Esophagus mucosa (tissue), 1 donor: ENCODE data around the gene DPM3. TPM values are rescaled to one million over a fixed set of nuclear protein-coding genes. Genes with fewer than 3 reads are reported as not detected.
"Not testable (repeated sequence)": the region's sequence is repeated elsewhere in the genome, so short reads cannot be mapped to it uniquely, and the experiment has no call there.

ENCODE experiments used
- ATAC-seq: fragments of 200-7000 bp; cut with Tn5 transposase; one replicate; pipeline ENCODE4 v1.9.1; 2020
- total RNA-seq: library from RNA; stranded (reverse); gene quantifications from one replicate; pipeline ENCODE4 v1.2.4, GENCODE V29; 2023
- donor health status: DM: yes; HTN: yes; CAD: no.

Gene DPM3
- total RNA-seq, 1 donor from 2014 or later = 62.4 TPM

- ATAC-seq = no peak
Observed at GRCh38 chr1:155175281-155175926, 35.1 kb upstream of the DPM3 start.

GRCh38 chr1:155174324-155175280, 34.3 kb upstream of the DPM3 start:
- no peak for ATAC-seq

DNA sequence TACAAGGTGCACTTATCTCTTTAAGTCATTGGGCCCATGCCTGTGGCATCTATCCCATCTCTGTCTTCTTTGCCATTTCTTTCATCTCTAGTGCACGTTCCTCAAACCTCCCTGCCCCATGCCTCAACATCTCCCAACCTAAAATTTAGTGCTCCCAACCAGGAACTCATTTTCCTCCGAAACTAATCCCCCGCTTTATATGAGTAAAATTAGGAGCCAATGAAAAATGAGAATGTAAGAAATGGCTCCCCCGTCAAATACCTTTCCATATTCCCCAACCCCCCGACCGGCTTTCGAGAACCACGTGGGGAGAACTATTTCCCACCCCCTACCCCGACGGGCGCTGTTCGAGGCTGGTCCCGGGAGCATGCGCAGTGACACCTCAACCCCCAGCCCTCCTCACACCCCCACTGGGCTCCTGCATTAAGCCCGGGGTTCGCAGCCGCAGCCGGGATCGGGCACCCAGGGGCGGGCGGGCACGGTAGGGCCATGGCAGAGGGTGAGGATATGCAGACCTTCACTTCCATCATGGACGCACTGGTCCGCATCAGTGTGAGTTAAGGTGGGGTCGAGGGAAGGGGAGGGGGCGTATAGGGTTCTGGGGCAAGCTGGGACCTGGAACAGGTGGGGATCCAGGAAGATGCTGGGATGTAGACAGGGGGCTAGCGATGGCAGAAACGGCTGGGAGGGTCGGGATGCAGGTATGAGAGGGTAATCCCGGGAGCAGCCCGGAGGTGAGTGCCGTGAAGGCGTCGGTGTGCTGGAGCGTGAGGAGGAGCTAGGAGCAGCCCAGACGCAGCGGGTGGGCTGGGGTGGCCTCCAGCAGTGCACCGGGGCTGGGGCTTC, 33.4 kb upstream of the DPM3 start, which contains the start of gene TRIM46:
Gene TRIM46 (plus strand): TSS at position 372 of the 846 bp plus-strand sequence. CDS start 118 bp downstream, at position 490.
- ATAC-seq = no peak

- ATAC-seq = peak; percentile 70
Observed at GRCh38 chr1:155172732-155173477, 32.6 kb upstream of the DPM3 start, which contains the start of gene KRTCAP2. Gene KRTCAP2 (minus strand): TSS chr1:155173304. CDS start chr1:155173224, 80 bp downstream.

DNA sequence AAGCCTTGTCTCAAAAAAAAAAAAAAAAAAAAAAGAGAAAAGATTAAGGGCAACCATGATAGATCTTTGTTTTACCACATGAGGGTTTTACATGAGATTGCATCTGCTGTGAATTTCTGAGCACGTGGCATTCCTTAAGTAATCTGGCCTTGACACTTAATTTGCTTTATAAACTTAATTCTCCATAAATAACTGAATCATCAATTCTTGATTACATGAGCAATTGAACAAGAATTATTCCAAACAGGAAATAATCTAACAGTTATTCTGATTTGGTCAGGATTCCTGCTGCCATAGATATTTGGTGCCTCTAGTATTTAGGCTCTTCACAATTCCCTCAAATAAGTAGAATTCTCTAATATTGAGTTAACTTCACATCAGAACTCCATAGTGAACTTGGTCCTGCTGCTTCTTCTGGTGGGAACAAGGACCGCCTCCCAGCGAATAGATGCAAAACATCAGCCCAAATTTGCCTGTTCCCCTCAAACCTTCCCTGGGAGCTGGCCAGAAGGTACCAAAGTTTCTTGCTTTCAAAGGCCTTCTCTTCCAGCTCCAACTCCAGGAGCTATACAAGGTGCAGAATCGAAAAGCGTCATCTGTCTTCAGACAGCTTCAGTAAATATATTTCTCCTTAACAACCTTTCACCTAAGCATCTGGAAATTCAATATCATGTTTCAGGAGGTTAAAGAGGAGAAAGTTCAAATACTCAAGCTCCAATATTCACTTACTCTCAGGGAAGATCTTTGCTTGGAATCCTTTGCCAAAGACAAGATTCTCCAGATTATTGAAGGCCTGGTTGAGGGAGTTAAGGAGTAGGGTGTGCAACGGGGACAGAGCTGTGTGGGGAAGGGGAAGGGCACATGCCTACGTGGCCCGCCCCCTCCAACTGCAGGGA, 31.8 kb upstream of the DPM3 start:
- ATAC-seq = no peak

DNA sequence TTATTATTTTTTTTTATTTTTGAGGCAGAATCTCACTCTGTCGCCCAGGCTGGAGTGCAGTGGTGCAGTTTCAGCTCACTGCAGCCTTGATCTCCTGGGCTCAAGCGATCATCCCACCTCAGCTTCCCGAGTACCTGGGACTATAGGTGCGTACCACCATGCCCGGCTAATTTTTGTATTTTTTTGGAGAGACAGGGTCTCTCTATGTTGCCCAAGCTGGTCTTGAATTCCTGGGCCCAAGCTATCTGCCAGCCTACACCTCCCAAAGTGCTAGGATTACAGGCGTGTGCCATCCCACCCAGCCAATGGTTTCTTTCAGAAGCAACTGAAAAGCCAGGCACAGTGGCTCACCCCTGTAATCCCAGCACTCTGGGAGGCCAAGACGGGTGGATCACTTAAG, 30.5 kb upstream of the DPM3 start:
- ATAC-seq = no peak

GRCh38 chr1:155170101-155170785, 29.9 kb upstream of the DPM3 start:
- no peak for ATAC-seq

DNA sequence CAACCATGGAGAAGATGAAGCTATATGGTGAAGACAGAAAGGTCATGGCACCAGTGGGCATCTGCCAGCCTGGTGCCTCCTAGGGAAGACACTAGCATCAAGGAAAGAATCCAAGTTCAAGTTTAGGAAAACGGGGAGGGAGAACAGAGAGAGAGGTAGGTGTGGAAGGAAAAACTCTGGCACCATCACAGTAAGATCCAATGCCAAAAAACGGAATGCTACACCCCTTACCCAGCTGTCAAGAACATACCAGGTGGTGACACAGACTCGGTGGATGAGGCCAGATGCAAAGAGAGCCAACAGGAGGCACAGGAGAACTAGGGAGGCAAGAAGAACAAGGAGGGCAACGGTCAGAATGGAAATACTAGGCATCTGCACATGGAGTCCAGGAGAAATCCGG, 29.2 kb upstream of the DPM3 start:
- no peak for ATAC-seq

GRCh38 chr1:155168456-155169210, 28.3 kb upstream of the DPM3 start:
- ATAC-seq = no peak

GRCh38 chr1:155168105-155168445, 27.7 kb upstream of the DPM3 start:
- not testable (repeated sequence) for ATAC-seq

- peak; percentile 81 for ATAC-seq
Observed at GRCh38 chr1:155167166-155168104, 27.1 kb upstream of the DPM3 start.

DNA sequence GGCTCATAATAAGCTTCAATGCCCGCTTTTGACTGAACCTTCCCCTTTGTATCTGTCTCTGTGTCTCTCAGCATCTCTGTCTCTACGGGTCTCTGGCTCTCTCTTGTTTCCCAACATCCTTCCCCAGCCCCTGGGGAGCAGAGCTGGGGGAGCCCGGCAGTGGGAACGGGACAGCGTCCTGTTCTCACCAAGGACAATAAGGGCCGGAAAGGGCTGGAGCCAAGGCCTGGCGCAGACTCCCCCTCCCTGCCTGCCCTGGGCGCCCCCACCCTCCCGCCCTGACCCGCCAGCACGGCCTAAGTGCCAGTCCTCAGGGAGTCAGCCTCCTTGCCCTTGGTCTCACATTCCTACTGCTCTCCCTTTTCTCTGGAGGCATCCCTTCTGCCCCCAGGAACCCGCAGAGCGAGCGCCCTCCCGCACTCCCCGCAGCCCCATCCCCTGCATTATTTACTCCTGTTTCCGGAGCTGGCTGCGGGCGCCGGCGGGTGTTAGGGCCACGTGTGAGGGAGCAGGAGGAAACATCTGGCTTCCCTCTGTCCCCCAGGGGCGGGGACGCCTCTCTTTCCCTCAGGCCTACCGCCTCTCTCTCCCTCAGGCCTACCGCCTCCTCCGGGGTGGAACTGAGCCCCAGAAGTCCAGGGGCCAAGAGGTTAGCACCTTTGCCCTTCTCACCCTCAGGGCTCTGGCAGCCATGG, 26.3 kb upstream of the DPM3 start:
- peak; percentile 24 for ATAC-seq

- ATAC-seq = no peak
Observed at GRCh38 chr1:155166051-155166470, 25.7 kb upstream of the DPM3 start.

- ATAC-seq = not testable (repeated sequence)
Observed at GRCh38 chr1:155164625-155165024, 24.3 kb upstream of the DPM3 start.

DNA sequence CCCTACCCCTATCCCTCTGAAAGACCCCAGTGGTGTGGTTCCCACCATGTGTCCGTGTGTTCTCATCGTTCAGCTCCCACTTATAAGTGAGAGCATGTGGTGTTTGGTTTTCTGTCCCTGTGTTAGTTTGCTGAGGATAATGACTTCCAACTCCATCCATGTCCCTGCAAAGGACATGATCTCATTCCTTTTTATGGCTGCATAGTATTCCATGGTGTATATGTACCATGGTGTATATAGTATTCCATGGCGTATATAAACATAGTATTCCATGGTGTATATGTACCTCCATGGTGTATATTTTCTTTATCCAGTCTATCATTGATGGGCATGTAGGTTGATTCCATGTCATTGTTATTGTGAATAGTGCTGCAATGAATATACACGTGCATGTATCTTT, 23.5 kb upstream of the DPM3 start:
- ATAC-seq = not testable (repeated sequence)

GRCh38 chr1:155162631-155163030, 22.3 kb upstream of the DPM3 start:
- ATAC-seq = not testable (repeated sequence)

DNA sequence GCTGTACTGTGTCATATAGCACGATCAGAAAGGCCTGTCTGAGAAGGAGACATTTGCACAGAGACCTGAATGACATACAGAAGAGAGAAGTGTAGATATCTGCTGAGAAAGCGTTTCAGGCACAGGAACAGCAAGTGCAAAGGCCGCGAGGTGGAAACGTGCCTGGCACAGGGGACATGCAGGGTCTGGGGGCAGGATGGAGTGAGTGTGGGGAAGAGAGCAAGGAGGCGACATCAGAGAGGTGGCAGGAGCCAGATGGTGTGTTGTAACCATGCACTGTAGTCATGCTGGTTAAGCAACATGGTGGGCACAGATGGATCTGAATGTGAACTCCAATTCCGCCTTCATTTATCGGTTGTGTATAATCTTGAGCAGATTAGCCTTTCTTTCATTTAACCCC, 19.8 kb upstream of the DPM3 start:
- no peak for ATAC-seq

GRCh38 chr1:155158991-155159390, 18.7 kb upstream of the DPM3 start:
- no peak for ATAC-seq
